Trophoblast cell (in vitro differentiated cells and primary cell): Measurements from ENCODE around the gene MMP17.

ENCODE experiments used
- DNase-seq, 2 donors: peaks; one replicate each; pipeline ENCODE4 v3.0.0-alpha.2; 2016
- H2AFZ ChIP-seq: 2 replicates; pipeline ENCODE4 v1.6.1; 2013; ENCODE audit warnings: low read length, moderate library complexity, mild to moderate bottlenecking; ENCODE audit not compliant: insufficient read depth, poor library complexity
- H2AK5ac ChIP-seq: 2 replicates; pipeline ENCODE4 v1.6.1; 2013; ENCODE audit warnings: mild to moderate bottlenecking, low read length
- H2BK120ac ChIP-seq: 2 replicates; pipeline ENCODE4 v1.6.1; 2013; ENCODE audit warnings: low read length, mild to moderate bottlenecking, moderate library complexity; ENCODE audit not compliant: insufficient read depth, poor library complexity
- H2BK12ac ChIP-seq: 2 replicates; pipeline ENCODE4 v1.6.1; 2013; ENCODE audit warnings: mild to moderate bottlenecking, low read length, moderate library complexity
- H2BK5ac ChIP-seq: 2 replicates; pipeline ENCODE4 v1.6.1; 2013; ENCODE audit warnings: low read length, low read depth, moderate library complexity, mild to moderate bottlenecking; ENCODE audit not compliant: poor library complexity
- H3K14ac ChIP-seq: 2 replicates; pipeline ENCODE4 v1.6.1; 2013; ENCODE audit warnings: mild to moderate bottlenecking, low read length
- H3K18ac ChIP-seq: 2 replicates; pipeline ENCODE4 v1.6.1; 2013; ENCODE audit warnings: mild to moderate bottlenecking, low read length
- H3K23ac ChIP-seq: 2 replicates; pipeline ENCODE4 v1.6.1; 2013; ENCODE audit warnings: low read length
- H3K27ac ChIP-seq: 2 replicates; pipeline ENCODE4 v1.5.1; 2013; ENCODE audit warnings: low read depth, mild to moderate bottlenecking, inconsistent platforms, low read length, moderate library complexity
- H3K27me3 ChIP-seq: 2 replicates; pipeline ENCODE4 v1.6.1; 2013; ENCODE audit warnings: inconsistent platforms, mild to moderate bottlenecking, low read length, moderate library complexity; ENCODE audit not compliant: insufficient read depth
- H3K36me3 ChIP-seq, 2 experiments: 1 replicate in 1 of 2; 2 replicates in 1 of 2; pipeline ENCODE4 v1.6.1; 2013; ENCODE audit warnings: low read length in 2 of 2, mild to moderate bottlenecking in 2 of 2, moderate library complexity in 1 of 2; ENCODE audit not compliant: insufficient read depth in 2 of 2, control insufficient read depth in 1 of 2
- H3K4ac ChIP-seq: 2 replicates; pipeline ENCODE4 v1.6.1; 2013; ENCODE audit warnings: low read depth, mild to moderate bottlenecking, low read length, moderate library complexity
- H3K4me1 ChIP-seq, 2 experiments: 1 replicate in 1 of 2; 2 replicates in 1 of 2; pipeline ENCODE4 v1.6.1; 2013; ENCODE audit warnings: low read length in 2 of 2, mild to moderate bottlenecking in 2 of 2, moderate library complexity in 1 of 2; ENCODE audit not compliant: insufficient read depth in 2 of 2, control insufficient read depth in 1 of 2
- H3K4me2 ChIP-seq: 2 replicates; pipeline ENCODE4 v1.6.1; 2013; ENCODE audit warnings: inconsistent platforms, mild to moderate bottlenecking, low read length, moderate library complexity
- H3K4me3 ChIP-seq: 2 replicates; pipeline ENCODE4 v1.5.1; 2013; ENCODE audit warnings: mild to moderate bottlenecking, low read depth, low read length, inconsistent platforms
- H3K79me1 ChIP-seq: one replicate; pipeline ENCODE4 v1.6.1; 2013; ENCODE audit warnings: low read length
- H3K79me2 ChIP-seq: 2 replicates; pipeline ENCODE4 v1.6.1; 2013; ENCODE audit warnings: low read length, mild to moderate bottlenecking; ENCODE audit not compliant: control insufficient read depth, insufficient read depth, poor library complexity
- H3K9ac ChIP-seq: 2 replicates; pipeline ENCODE4 v1.6.1; 2013; ENCODE audit warnings: mild to moderate bottlenecking, low read length
- H3K9me3 ChIP-seq: 2 replicates; pipeline ENCODE4 v1.6.1; 2013; ENCODE audit warnings: low read depth, mild to moderate bottlenecking, control low read depth, inconsistent platforms, low read length; ENCODE audit not compliant: insufficient read depth
- H4K12ac ChIP-seq: 2 replicates; pipeline ENCODE4 v1.6.1; 2013; ENCODE audit warnings: low read depth, mild to moderate bottlenecking, low read length, moderate library complexity
- H4K8ac ChIP-seq: 2 replicates; pipeline ENCODE4 v1.6.1; 2013; ENCODE audit warnings: low read depth, mild to moderate bottlenecking, low read length, moderate library complexity
- H4K91ac ChIP-seq: one replicate; pipeline ENCODE4 v1.6.1; 2013; ENCODE audit warnings: low read depth, mild to moderate bottlenecking, low read length, moderate library complexity
- WGBS: extraction: QIAGEN DNeasy Blood & Tissue Kit; methylation state at CpG from one replicate; pipeline ENCODE4 v1.1.7; 2013; ENCODE audit warnings: missing lambda C conversion rate; ENCODE audit not compliant: insufficient read length, insufficient coverage; ENCODE audit errors: extremely low coverage; 5-methylcytosine and 5-hydroxymethylcytosine counted together

The MMP17 gene

GRCh38 chr12:131840643-131841416, 12.6 kb downstream of the MMP17 start:
- no peak overlapping the region for H4K12ac ChIP-seq
- no peak overlapping the region for H2AK5ac ChIP-seq
- no peak overlapping the region for H4K8ac ChIP-seq
- no peaks in the 10 kb centered on the region for H3K79me1 ChIP-seq
- no peaks in the 10 kb centered on the region for H3K27me3 ChIP-seq
- H3K9ac ChIP-seq = no peak overlapping the region
- H3K14ac ChIP-seq = no peak overlapping the region
- no peak overlapping the region for H3K4me2 ChIP-seq
- H3K4me1 ChIP-seq = peaks cover 2 to 8% of the 10 kb centered on the region in 2 experiments
- H2BK120ac ChIP-seq = no peak overlapping the region
- peaks cover 4 to 5% of the 10 kb centered on the region in 2 experiments for H3K36me3 ChIP-seq
- WGBS = no CpG with 5 or more reads among the region's 46 CpGs
- H2BK12ac ChIP-seq = no peak overlapping the region
- no peak overlapping the region for H2BK5ac ChIP-seq
- H3K4me3 ChIP-seq = no peak overlapping the region
- H3K27ac ChIP-seq = no peak overlapping the region
- no peak overlapping the region for H3K23ac ChIP-seq
- no peak overlapping the region for H3K4ac ChIP-seq
- H3K9me3 ChIP-seq = peaks cover 2% of the 10 kb centered on the region
- H3K18ac ChIP-seq = no peak overlapping the region
- no peak overlapping the region for H4K91ac ChIP-seq
- no peak overlapping the region for H2AFZ ChIP-seq
- no peaks in the 10 kb centered on the region for H3K79me2 ChIP-seq
- DNase-seq = peak in 1 of 2 donors; percentile 34

- Histone ChIP-seq H4K8ac (no peak overlapping the region), H3K4me2 (no peak overlapping the region), H3K23ac (no peak overlapping the region), H3K14ac (no peak overlapping the region), H3K18ac (no peak overlapping the region), H3K79me2 (no peaks in the 10 kb centered on the region), H2BK5ac (no peak overlapping the region), H3K4me1 (peaks cover 2 to 8% of the 10 kb centered on the region in 2 experiments), H2BK12ac (no peak overlapping the region), H4K91ac (no peak overlapping the region), H3K9ac (no peak overlapping the region), H3K27ac (no peak overlapping the region), H2AK5ac (no peak overlapping the region), H4K12ac (no peak overlapping the region), H3K79me1 (no peaks in the 10 kb centered on the region), H3K4me3 (no peak overlapping the region), H3K27me3 (no peaks in the 10 kb centered on the region), H3K36me3 (peaks cover 4 to 6% of the 10 kb centered on the region in 2 experiments), H3K4ac (no peak overlapping the region), H2AFZ (no peak overlapping the region), H2BK120ac (no peak overlapping the region), H3K9me3 (peaks cover 1% of the 10 kb centered on the region)
- no CpG with 5 or more reads among the region's 22 CpGs for WGBS
- DNase-seq = no peak
Observed at GRCh38 chr12:131841547-131841946, 13.4 kb downstream of the MMP17 start.

- Histone ChIP-seq H4K12ac (no peak overlapping the region), H3K4me2 (no peak overlapping the region), H3K4ac (no peak overlapping the region), H2BK12ac (no peak overlapping the region), H3K36me3 (peaks cover 4 to 6% of the 10 kb centered on the region in 2 experiments), H3K9me3 (no peaks in the 10 kb centered on the region), H4K91ac (no peak overlapping the region), H3K9ac (no peak overlapping the region), H2AFZ (no peak overlapping the region), H2AK5ac (no peak overlapping the region), H3K27me3 (no peaks in the 10 kb centered on the region), H3K14ac (no peak overlapping the region), H3K4me1 (peaks cover 2 to 8% of the 10 kb centered on the region in 2 experiments), H3K23ac (no peak overlapping the region), H3K79me1 (no peaks in the 10 kb centered on the region), H2BK120ac (no peak overlapping the region), H3K79me2 (no peaks in the 10 kb centered on the region), H3K18ac (no peak overlapping the region), H4K8ac (no peak overlapping the region), H2BK5ac (no peak overlapping the region), H3K4me3 (no peak overlapping the region), H3K27ac (no peak overlapping the region)
- WGBS = no CpG with 5 or more reads among the region's 15 CpGs
- DNase-seq = no peak
Observed at GRCh38 chr12:131842169-131842568, 14.0 kb downstream of the MMP17 start.

- H3K14ac ChIP-seq = no peak overlapping the region
- no peak overlapping the region for H3K9ac ChIP-seq
- no CpG with 5 or more reads among the region's 16 CpGs for WGBS
- H3K4me3 ChIP-seq = no peak overlapping the region
- no peak overlapping the region for H4K12ac ChIP-seq
- H3K4me2 ChIP-seq = no peak overlapping the region
- H2BK12ac ChIP-seq = no peak overlapping the region
- H3K23ac ChIP-seq = no peak overlapping the region
- peaks cover 4 to 6% of the 10 kb centered on the region in 2 experiments for H3K36me3 ChIP-seq
- H4K91ac ChIP-seq = no peak overlapping the region
- H2AFZ ChIP-seq = no peak overlapping the region
- no peak overlapping the region for H2BK5ac ChIP-seq
- peaks cover 0 to 2% of the 10 kb centered on the region in 2 experiments for H3K4me1 ChIP-seq
- H4K8ac ChIP-seq = no peak overlapping the region
- H2AK5ac ChIP-seq = no peak overlapping the region
- no peak for DNase-seq
- no peaks in the 10 kb centered on the region for H3K9me3 ChIP-seq
- no peak overlapping the region for H3K18ac ChIP-seq
- no peaks in the 10 kb centered on the region for H3K79me2 ChIP-seq
- no peak overlapping the region for H3K27ac ChIP-seq
- no peaks in the 10 kb centered on the region for H3K27me3 ChIP-seq
- no peaks in the 10 kb centered on the region for H3K79me1 ChIP-seq
- H2BK120ac ChIP-seq = no peak overlapping the region
- no peak overlapping the region for H3K4ac ChIP-seq
Observed at GRCh38 chr12:131843527-131843926, 15.3 kb downstream of the MMP17 start.
